H1 (cell line): Measurements from ENCODE around the gene NTNG2. TPM values are rescaled to one million over a fixed set of nuclear protein-coding genes. Genes with fewer than 3 reads are reported as not detected.

ENCODE experiments used
- MAX ChIP-seq: IDR thresholded peaks from 2 replicates; pipeline ENCODE4 v1.6.1; 2012; ENCODE audit warnings: inconsistent platforms
- NRF1 ChIP-seq: IDR thresholded peaks from 2 replicates; pipeline ENCODE4 v1.6.1; 2011; ENCODE audit warnings: mild to moderate bottlenecking, low read depth, low read length, improper control_type of control experiment
- SUZ12 ChIP-seq: fragments of 200-600 bp; sonication (generic); IDR thresholded peaks from 2 replicates; pipeline ENCODE4 v1.6.1; 2012; ENCODE audit warnings: mild to moderate bottlenecking, inconsistent platforms, low read length, moderate library complexity, mixed read lengths
- USF2 ChIP-seq: IDR thresholded peaks from 2 replicates; pipeline ENCODE4 v1.6.1; 2011; ENCODE audit warnings: low read length, improper control_type of control experiment
- polyA plus RNA-seq, 7 experiments: library from polyadenylated mRNA; depleted of rRNA in 3 of 7; stranded (reverse) in 5 of 7; unstranded in 2 of 7; fragments of >200 nt in 5 of 7; fragments of 200-250 nt in 2 of 7; gene quantifications; 1 replicate in 5 of 7; 2 replicates in 1 of 7; 4 replicates in 1 of 7; pipeline versions ENCODE4 v1.2.1 to v1.2.3, GENCODE V29; 2011 to 2013; ENCODE audit warnings: missing spikeins in 2 of 7, mixed read lengths in 2 of 7
- total RNA-seq: library from RNA; stranded (reverse); fragmentation: NEBNext Ultra II Directional; extraction: Animal tissue kit (Norgen Biotek cat#: 25700); gene quantifications from 2 replicates; pipeline ENCODE4 v1.2.1, GENCODE V29; 2021

NTNG2 gene
- total and polyA plus RNA-seq, 2 of the 8 experiments (the other 6 are each of a cell fraction or from before 2014, with no cell fraction given), result 1.4 to 1.5 TPM

- TF ChIP-seq SUZ12, result no peak
- TF ChIP-seq MAX, result no peak
- TF ChIP-seq USF2, result no peak
- no peak for TF ChIP-seq NRF1
Observed at GRCh38 chr9:132146575-132146974, 15.3 kb upstream of the NTNG2 start (continued).
